ENCODE data around the gene CZIB.
"Not testable (repeated sequence)": the region's sequence is repeated elsewhere in the genome, so short reads cannot be mapped to it uniquely, and the experiment has no call there.

The CZIB gene

DNA sequence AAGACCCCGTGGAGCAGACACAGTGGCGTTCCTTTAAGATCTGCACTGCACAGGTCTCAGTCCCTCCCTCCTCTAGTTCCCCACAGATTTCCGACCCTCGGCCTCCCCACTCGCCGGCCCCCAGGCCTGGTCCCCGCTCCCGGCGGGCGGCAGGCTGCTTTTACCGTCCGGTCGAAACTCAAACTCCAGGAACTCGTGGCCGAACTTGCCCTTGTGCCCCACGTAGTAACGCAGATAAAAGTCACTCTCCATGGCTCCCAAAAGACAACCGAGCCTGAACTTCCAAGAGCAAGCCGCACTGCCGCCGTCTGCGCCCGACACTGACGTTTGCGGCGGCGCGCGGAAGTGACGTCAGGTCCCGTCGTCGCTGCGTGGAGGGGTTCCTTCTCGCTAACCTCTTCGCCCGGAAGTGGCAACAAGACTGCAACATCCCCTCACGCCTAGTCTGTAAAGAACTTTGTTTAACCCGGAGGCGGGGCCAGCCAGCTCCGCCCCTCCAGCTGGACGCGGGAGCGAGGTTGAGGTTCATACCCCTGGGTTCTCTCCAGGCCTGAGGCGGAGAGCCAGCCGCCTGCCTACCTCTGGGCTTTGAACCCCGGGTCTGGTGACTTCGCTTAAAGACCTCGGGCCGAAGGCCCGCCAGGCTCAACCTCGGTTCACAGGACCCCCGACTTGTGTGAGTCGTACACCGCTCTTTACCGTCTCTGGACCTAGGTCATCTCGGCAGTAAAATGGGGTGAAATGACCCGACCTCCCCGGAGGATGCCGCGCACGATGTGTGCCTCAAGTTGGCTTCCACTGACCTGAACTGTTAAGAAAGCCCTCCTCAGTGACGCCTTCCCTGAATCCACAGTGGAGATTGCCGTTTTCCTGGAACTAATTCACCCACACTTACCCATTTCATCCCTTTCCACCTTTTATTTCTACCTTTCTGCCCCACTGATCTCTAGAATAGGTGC, 18.0 kb upstream of the CZIB start, which contains the start of gene MAGOH:
Gene MAGOH (minus strand): TSS at position 322 of the 959 bp plus-strand sequence. CDS start 70 bp downstream, at position 252.
- DNase-seq: peak; percentile 82

GRCh38 chr1:53237638-53238037, 17.2 kb upstream of the CZIB start:
- no peak for DNase-seq

GRCh38 chr1:53220962-53221286, 490 bp upstream of the CZIB start:
- no peak for DNase-seq

DNA sequence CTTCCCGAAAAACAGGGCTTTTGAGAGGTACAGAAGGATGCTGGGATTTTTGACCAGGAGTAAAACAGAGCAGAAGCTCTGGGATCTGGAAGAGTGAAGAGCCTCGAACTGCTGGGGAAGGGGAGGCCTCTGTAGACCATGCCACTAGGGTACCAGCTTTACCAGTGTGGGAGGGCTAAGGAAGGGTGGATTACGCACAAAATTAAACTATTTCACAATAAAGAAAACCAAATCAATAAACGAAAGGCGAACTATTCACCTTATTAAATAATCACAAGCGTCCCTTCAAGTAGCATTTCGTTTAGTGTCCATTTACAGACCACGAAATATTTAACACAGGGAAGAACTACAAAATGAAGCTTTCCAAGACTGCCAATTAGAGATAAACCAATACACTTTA, 723 bp downstream of the CZIB start:
- DNase-seq: no peak

GRCh38 chr1:53218201-53218600, 2.2 kb downstream of the CZIB start:
- no peak for DNase-seq

DNA sequence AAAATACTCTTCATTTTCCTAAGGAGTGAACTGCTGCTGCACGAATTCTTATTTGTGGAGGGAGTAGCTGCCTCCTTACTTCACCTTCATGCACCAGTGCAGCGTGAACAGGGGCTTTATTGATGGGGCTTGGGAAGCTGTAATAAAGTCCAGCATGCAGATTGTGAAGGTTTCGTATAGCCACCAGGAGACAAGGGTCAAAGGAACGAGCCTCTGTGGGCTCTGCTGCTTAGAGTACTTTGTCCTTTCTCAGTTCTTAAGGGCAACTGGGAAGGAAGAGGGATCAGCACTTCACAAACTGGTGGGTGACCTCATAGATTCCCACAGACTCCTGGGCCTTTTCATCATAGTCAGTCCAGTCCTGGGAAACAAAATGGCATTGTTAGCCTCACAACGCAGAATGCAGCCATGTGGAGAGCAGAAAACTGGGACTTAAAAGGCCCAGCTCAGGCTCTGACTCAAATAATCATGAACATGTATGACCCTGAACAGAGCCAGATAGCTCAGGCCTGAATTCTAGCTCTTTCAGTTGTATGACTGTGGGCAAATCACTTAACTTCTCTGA, 6.0 kb downstream of the CZIB start:
- no peak for DNase-seq

DNA sequence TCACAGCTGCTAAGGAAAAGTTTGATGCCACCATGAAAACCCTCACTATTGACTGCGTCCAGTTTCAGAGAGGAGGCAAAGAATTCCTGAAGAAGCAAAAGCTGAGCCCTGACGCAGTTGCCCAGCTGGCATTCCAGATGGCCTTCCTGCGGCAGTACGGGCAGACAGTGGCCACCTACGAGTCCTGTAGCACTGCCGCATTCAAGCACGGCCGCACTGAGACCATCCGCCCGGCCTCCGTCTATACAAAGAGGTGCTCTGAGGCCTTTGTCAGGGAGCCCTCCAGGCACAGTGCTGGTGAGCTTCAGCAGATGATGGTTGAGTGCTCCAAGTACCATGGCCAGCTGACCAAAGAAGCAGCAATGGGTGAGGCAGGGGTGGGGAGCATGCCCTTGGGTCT, 9.5 kb downstream of the CZIB start:
- DNase-seq: no peak

DNA sequence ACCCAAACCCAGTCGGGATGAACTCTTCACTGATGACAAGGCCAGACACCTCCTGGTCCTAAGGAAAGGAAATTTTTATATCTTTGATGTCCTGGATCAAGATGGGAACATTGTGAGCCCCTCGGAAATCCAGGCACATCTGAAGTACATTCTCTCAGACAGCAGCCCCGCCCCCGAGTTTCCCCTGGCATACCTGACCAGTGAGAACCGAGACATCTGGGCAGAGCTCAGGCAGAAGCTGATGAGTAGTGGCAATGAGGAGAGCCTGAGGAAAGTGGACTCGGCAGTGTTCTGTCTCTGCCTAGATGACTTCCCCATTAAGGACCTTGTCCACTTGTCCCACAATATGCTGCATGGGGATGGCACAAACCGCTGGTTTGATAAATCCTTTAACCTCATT, 10.1 kb downstream of the CZIB start:
- no peak for DNase-seq

DNA sequence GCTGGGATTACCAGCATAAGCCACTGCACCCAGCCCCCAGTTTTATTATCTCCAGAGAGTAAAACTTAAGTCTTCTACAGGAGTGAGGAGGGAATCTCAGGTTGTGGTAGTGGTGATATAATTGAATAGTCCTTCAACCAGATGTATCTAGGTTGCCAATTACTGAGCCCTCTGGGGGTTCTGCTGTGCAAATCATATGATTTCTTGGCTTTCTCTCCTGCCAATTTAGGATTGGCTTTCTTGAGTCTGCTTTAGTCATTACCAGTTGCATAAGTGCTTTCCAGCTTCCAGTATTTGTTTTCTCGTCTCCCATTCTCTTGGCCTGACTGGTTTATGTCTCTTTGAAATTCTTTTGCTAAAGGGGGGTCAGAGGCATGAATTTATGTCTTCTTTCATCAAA, 12.7 kb downstream of the CZIB start:
- DNase-seq: no peak

DNA sequence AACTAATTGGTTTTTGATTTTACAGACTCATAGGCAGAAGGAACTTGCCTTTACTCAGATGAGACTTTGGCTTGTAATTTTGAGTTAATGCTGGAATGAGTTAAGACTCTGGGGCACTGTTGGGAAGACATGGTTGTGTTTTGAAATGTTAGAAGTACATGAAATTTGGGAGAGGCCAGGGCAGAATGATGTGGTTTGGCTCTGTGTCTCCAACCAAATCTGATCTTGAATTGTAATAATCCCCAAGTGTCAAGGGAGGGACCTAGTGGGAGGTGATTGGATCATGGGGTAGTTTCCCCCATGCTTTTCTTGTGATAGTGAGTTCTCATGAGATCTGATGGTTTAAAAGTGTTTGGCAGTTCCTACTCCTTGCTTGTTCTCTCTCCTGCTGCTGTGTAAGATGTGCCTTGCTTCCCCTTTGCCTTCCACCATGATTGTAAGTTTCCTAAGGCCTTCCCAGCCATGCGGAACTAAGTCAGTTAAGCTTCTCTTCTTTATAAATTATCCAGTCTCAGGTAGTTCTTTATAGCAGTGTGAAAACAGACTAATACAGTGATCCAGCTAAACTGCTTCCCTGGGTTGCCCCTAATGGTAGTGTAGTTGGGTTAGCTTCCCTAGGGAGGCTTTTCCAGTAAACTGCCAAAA, 13.6 kb downstream of the CZIB start:
- DNase-seq: no peak

DNA sequence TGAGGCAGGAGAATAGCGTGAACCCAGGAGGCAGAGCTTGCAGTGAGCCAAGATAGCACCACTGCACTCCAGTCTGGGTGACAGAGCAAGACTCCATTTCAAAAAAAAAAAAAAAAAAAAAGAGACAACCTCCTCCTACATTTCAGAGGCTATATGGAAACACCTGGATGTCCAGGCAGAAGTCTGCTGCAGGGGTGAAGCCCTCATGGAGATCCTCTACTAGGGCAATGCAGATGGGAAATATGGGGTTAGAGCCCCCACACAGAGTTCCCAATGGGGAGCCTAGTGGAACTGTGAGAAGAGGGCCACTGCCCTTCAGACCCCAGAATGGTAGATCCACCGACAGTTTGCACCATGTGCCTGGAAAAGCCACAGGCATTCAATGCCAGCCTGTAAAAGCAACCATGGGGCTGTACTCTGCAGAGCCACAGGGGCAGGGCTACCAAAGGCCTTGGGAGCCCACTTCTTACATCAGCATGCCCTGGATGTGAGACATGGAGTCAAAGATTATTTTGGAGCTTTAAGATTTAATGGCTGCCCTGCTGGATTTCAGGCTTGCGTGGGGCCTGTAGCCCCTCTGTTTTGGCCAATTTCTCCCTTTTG, 14.2 kb downstream of the CZIB start:
- DNase-seq: not testable (repeated sequence)

DNA sequence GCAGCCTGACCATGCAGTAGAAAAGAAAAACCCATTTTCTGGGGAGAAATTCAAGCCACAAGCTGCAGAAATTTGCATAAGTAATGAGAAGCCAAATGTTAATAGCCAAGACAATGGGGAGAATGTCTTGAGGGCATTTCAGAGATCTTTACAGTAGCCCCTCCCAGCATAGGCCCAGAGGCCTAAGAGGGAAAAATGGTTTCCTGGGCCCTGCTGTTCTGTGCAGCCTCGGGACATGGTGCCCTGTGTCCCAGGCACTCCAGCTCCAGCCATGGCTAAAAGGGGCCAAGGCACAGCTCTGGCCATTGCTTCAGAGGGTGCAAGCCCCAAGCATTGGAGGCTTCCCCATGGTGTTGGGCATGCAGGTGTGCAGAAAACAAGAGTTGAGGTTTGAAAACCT, 14.9 kb downstream of the CZIB start:
- DNase-seq: not testable (repeated sequence)

GRCh38 chr1:53203466-53203865, 17.0 kb downstream of the CZIB start:
- DNase-seq: no peak

- DNase-seq: no peak
Measured at GRCh38 chr1:53198241-53198651, 22.2 kb downstream of the CZIB start.

- DNase-seq: no peak
Measured at GRCh38 chr1:53197291-53198200, 22.9 kb downstream of the CZIB start.

- peak; percentile 80 for DNase-seq
Measured at GRCh38 chr1:53196485-53197290, 23.7 kb downstream of the CZIB start, which contains the start of gene CPT2. Gene CPT2, plus strand, starts transcription at chr1:53196824. Its CDS starts 120 bp downstream, at chr1:53196944.

DNA sequence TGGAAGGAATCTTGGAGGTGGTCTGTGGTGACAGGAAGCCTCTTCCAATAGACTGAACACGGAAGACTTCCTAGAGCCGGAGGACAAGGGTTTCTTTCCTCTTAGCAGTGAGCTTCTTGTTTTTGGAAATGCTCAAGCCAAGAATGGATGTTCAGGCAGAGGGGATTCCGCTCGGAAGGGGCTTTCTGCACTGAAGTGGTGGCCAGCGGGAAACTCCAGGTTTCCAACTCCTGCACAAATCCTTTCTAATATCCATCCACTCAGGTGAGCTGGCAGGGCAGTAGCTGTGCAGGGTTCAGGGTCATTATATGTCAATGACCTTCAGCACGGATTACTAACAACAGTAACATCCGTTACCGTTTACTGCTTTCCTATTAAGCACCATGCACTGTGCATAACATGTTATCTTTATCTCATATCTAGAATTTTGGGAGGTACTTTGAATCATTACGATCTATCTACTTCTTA, 24.4 kb downstream of the CZIB start:
- no peak for DNase-seq

GRCh38 chr1:53195246-53196016, 25.0 kb downstream of the CZIB start:
- DNase-seq: no peak

- no peak for DNase-seq
Measured at GRCh38 chr1:53190210-53190611, 30.2 kb downstream of the CZIB start.

DNA sequence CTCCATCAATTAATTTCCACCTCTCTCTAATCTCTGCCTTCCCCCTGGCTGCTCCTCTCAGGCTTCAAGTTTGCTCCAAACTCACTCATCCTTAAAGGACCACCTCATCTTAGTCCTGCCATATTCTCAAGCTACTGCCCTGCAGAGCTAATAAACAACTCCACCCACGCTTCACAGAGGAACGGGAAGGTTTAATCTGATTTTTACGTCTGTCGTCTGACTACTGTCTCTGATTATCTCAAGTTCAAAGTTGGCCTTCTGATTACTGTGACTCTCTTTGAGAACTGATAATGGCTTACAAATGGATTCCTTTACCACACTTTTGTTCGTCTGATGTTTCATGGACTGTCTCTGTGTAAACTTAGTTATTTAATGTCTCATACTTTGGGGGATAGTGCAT, 31.4 kb downstream of the CZIB start:
- DNase-seq: no peak

Data from NCI-H748 treated with DMSO at 0.1 percent for 48 hours (cell line).